K562 (cell line): ENCODE data around the gene PPEF2. TPM values are rescaled to one million over a fixed set of nuclear protein-coding genes. Genes with fewer than 3 reads are reported as not detected.
A peak's percentile ranks its signal among the peaks of the same experiment; 100 is the strongest.

Source experiments
- ATAC-seq: fragments of 200-7000 bp; cut with Tn5 transposase; 3 replicates; pipeline ENCODE4 v1.9.1; 2020; ENCODE audit warnings: moderate library complexity
- BruUV-seq: library from RNA; stranded (reverse); fragments of 400-500 nt; replicated peaks from 2 replicates; lab custom pipeline; 2021; lab: Mats Ljungman, UMichigan
- CTCF ChIA-PET: fragments of 300-600 bp; formaldehyde crosslinking; extraction: SDS; loops from one replicate; lab custom pipeline; 2021; ENCODE audit warnings: low intra/inter-chr PET ratio; lab: Yijun Ruan, JAX
- POLR2A ChIA-PET: fragments of 300-600, 350-650 bp; sonication (Branson Sonifier 250); formaldehyde crosslinking; extraction: SDS; loops from one replicate; lab custom pipeline; 2021; ENCODE audit warnings: antibody characterized with exemption, inconsistent platforms; lab: Yijun Ruan, JAX
- DNase-seq, 4 experiments: peaks; one replicate each; pipeline versions ENCODE4 v3.0.0 to v3.0.0-alpha.2; 2011 to 2018; ENCODE audit warnings: low spot score in 3 of 4, mixed read lengths in 3 of 4; ENCODE audit errors: extremely low read depth in 1 of 4
- FAIRE-seq: peaks from 2 replicates; lab custom pipeline; 2011; peaks lifted over from hg19 to GRCh38; lab: Jason Lieb, UNC
- H2AFZ ChIP-seq: 2 replicates; pipeline ENCODE4 v1.6.0; 2011; ENCODE audit warnings: low read depth, low read length, control low read depth, inconsistent platforms
- H3K27ac ChIP-seq: fragments of 200-600 bp; 3 replicates; pipeline ENCODE4 v1.8.0; 2011; ENCODE audit warnings: low read depth, mild to moderate bottlenecking, control low read depth, inconsistent platforms, low read length, moderate library complexity, mixed read lengths; ENCODE audit errors: extremely low read depth
- H3K27me3 ChIP-seq, 2 experiments: fragments of 300-600 bp in 1 of 2; 2 replicates in 1 of 2; 3 replicates in 1 of 2; pipeline versions ENCODE4 v1.6.0 to v1.8.0; 2011; ENCODE audit warnings: inconsistent platforms in 2 of 2, low read length in 2 of 2, mild to moderate bottlenecking in 1 of 2, mixed read lengths in 1 of 2, moderate library complexity in 1 of 2; ENCODE audit not compliant: control insufficient read depth in 2 of 2, insufficient read depth in 2 of 2
- H3K36me3 ChIP-seq: fragments of 300-600 bp; 3 replicates; pipeline ENCODE4 v1.8.0; 2011; ENCODE audit warnings: mild to moderate bottlenecking, low read length, inconsistent platforms; ENCODE audit not compliant: control insufficient read depth, insufficient read depth
- H3K4me1 ChIP-seq, 2 experiments: fragments of 200-600 bp in 1 of 2; replicated peaks in 1 of 2; 2 replicates in 1 of 2; 3 replicates in 1 of 2; pipeline versions ENCODE4 v1.5.1 to v1.8.0; 2011; ENCODE audit warnings: inconsistent platforms in 2 of 2, low read length in 2 of 2, mild to moderate bottlenecking in 1 of 2, mixed read lengths in 1 of 2, moderate library complexity in 1 of 2; ENCODE audit not compliant: control insufficient read depth in 2 of 2, insufficient read depth in 2 of 2
- H3K4me2 ChIP-seq: 2 replicates; pipeline ENCODE4 v1.6.1; 2011; ENCODE audit warnings: low read length, control low read depth, inconsistent platforms, mixed read lengths; ENCODE audit not compliant: insufficient read depth
- H3K4me3 ChIP-seq: fragments of 200-600 bp; sonication (generic), shearing (Covaris generic); 2 replicates; pipeline ENCODE4 v1.5.1; 2016; ENCODE audit warnings: control low read depth, inconsistent platforms
- H3K79me2 ChIP-seq: fragments of 200-600 bp; 3 replicates; pipeline ENCODE4 v1.8.0; 2011; ENCODE audit warnings: low read length, inconsistent platforms; ENCODE audit not compliant: control insufficient read depth, insufficient read depth
- H3K9ac ChIP-seq, 2 experiments: 2 replicates each; pipeline versions ENCODE4 v1.6.0 to v1.6.1; 2011; ENCODE audit warnings: low read depth in 2 of 2, low read length in 2 of 2, control low read depth in 1 of 2, inconsistent platforms in 1 of 2, mild to moderate bottlenecking in 1 of 2, mixed read lengths in 1 of 2; ENCODE audit not compliant: insufficient read depth in 1 of 2
- H3K9me1 ChIP-seq: one replicate; pipeline ENCODE4 v1.6.0; 2011; ENCODE audit warnings: inconsistent platforms, mild to moderate bottlenecking, low read length, moderate library complexity; ENCODE audit not compliant: control insufficient read depth, insufficient read depth
- H3K9me3 ChIP-seq: replicated peaks from 2 replicates; pipeline ENCODE4 v1.5.1; 2011; ENCODE audit warnings: low read depth, low read length, inconsistent platforms; ENCODE audit not compliant: control insufficient read depth, insufficient read depth
- H4K20me1 ChIP-seq: replicated peaks from 2 replicates; pipeline ENCODE4 v1.6.1; 2011; ENCODE audit warnings: low read length, inconsistent platforms, mixed read lengths; ENCODE audit not compliant: control insufficient read depth, insufficient read depth
- CBX1 ChIP-seq: sonication (generic); IDR thresholded peaks from 2 replicates; pipeline ENCODE4 v1.6.1; 2016; ENCODE audit warnings: antibody characterized with exemption, low read depth, mild to moderate bottlenecking
- JUND ChIP-seq, 2 experiments: IDR thresholded peaks; 2 replicates in 1 of 2; 3 replicates in 1 of 2; pipeline ENCODE4 v1.6.1; 2011; ENCODE audit warnings: borderline replicate concordance in 2 of 2, low read depth in 2 of 2, low read length in 2 of 2, improper control_type of control experiment in 1 of 2, missing biosample characterization in 1 of 2, missing genetic modification characterization in 1 of 2, missing genetic modification reagents in 1 of 2
- KAT2B ChIP-seq: IDR thresholded peaks from one replicate; pipeline ENCODE4 v1.6.1; 2012; ENCODE audit warnings: low read depth, mild to moderate bottlenecking, control low read depth, inconsistent platforms, low read length, moderate library complexity
- KLF6 ChIP-seq: fragments of 250-450 bp; sonication (Bioruptor Pico); IDR thresholded peaks from 2 replicates; pipeline ENCODE4 v1.4.0; 2020; ENCODE audit warnings: mild to moderate bottlenecking, moderate library complexity, borderline replicate concordance
- LARP7 ChIP-seq: fragments of 450-650 bp; IDR thresholded peaks from 2 replicates; pipeline ENCODE4 v1.6.1; 2016
- RFX1 ChIP-seq: fragments of 450-650 bp; IDR thresholded peaks from 2 replicates; pipeline ENCODE4 v1.6.1; 2016; ENCODE audit warnings: mild to moderate bottlenecking, moderate library complexity
- TCFL5 ChIP-seq: fragments of 250-450 bp; sonication (Bioruptor Pico); conservative IDR thresholded peaks from 2 replicates; pipeline ENCODE4 v1.6.1; 2021; ENCODE audit warnings: mild to moderate bottlenecking, moderate library complexity, matching md5 sums
- ZBTB43 ChIP-seq: sonication (generic); formaldehyde crosslinking; IDR thresholded peaks from 2 replicates; pipeline ENCODE4 v1.8.0; 2023; ENCODE audit warnings: mild to moderate bottlenecking, missing genetic modification reagents
- ZC3H4 ChIP-seq: sonication (generic); formaldehyde crosslinking; IDR thresholded peaks from 2 replicates; pipeline ENCODE4 v1.9.0; 2021; ENCODE audit warnings: missing genetic modification reagents, borderline replicate concordance
- WGBS: fragments of 100-300 bp; shearing (Covaris generic); methylation state at CpG from one replicate; pipeline ENCODE4 v1.1.6; 2016; ENCODE audit warnings: low coverage, mixed read lengths; ENCODE audit not compliant: insufficient coverage; ENCODE audit errors: missing lambda C conversion rate; 5-methylcytosine and 5-hydroxymethylcytosine counted together
- in situ Hi-C: fragments of 300-500 bp; cut with MboI; formaldehyde crosslinking; loops from 4 replicates; pipeline ENCODE4 v1.15.0; 2018; ENCODE audit warnings: inconsistent platforms, mixed read lengths
- intact Hi-C: fragments of 100-400 bp; cut with micrococcal nuclease; formaldehyde crosslinking; loops from 2 replicates; pipeline ENCODE4 v1.14.2; 2022
- polyA plus RNA-seq, 8 experiments: library from polyadenylated mRNA; depleted of rRNA in 4 of 8; stranded (reverse) in 5 of 8; unstranded in 3 of 8; fragments of >200 nt; fragmentation: Nextera tagmentation in 2 of 8; fragmentation: Illumina TruSeq in 1 of 8; extraction: Ambion mirVana in 2 of 8; extraction: Trizol in 1 of 8; gene quantifications; 2 replicates each; pipeline versions ENCODE4 v1.2.1 to v1.2.3, GENCODE V29; 2011 to 2014; ENCODE audit warnings: inconsistent platforms in 1 of 8, missing spikeins in 1 of 8
- total RNA-seq, 7 experiments: library from RNA; depleted of rRNA in 6 of 7; stranded (reverse); fragments of >200 nt in 6 of 7; fragmentation: Illumina TruSeq in 2 of 7; extraction: Trizol in 2 of 7; gene quantifications; 2 replicates each; pipeline versions ENCODE4 v1.2.1 to v1.2.3, GENCODE V29; 2011 to 2021; ENCODE audit warnings: low replicate concordance in 1 of 7
- TF ChIP-seq, protein P1 (sequence below): sonication (generic); formaldehyde crosslinking; IDR thresholded peaks from 2 replicates; pipeline ENCODE4 v1.8.1; 2023; ENCODE audit warnings: mild to moderate bottlenecking, missing genetic modification reagents, moderate library complexity
- TF ChIP-seq, protein P2 (sequence below): sonication (generic); formaldehyde crosslinking; IDR thresholded peaks from 2 replicates; pipeline ENCODE4 v1.8.1; 2022; ENCODE audit warnings: missing genetic modification reagents

The PPEF2 gene
- total and polyA plus RNA-seq, 9 of the 15 experiments (the other 6 are each of a cell fraction or from before 2014, with no cell fraction given): not detected

DNA sequence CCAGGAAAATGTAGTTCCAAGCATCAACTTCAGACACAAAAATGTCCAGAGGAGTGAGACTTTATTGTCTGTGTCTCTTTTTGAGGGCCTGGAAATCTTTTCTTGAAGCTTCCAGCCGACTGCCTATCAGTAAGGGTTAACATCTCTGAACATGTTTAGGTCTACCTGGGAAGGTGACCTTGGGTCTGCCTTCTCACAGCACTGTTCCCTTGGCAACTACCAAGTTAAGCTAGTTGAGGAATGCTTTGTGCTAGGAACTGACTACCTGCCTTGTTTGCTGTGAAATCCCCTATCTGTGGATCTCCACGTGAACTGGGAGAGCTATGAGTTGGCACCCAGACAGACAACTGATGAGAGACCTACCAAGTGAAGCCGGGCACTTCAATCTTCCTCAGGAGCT, 81.6 kb downstream of the PPEF2 start:
- H3K9me1 ChIP-seq: peaks cover 3% of the 10 kb centered on the region
- intact Hi-C loops: no loop called here
- no peaks in the 10 kb centered on the region for H3K79me2 ChIP-seq
- no peaks in the 10 kb centered on the region for H3K9me3 ChIP-seq
- in situ Hi-C loops: no loop called here
- no peak overlapping the region for H3K9ac ChIP-seq
- no peaks in the 10 kb centered on the region for H4K20me1 ChIP-seq
- no peak overlapping the region for H3K4me3 ChIP-seq
- peak; percentile 22; the same call in 1 of the 2 replicates for TF ChIP-seq RFX1
- TF ChIP-seq, protein P1, sequence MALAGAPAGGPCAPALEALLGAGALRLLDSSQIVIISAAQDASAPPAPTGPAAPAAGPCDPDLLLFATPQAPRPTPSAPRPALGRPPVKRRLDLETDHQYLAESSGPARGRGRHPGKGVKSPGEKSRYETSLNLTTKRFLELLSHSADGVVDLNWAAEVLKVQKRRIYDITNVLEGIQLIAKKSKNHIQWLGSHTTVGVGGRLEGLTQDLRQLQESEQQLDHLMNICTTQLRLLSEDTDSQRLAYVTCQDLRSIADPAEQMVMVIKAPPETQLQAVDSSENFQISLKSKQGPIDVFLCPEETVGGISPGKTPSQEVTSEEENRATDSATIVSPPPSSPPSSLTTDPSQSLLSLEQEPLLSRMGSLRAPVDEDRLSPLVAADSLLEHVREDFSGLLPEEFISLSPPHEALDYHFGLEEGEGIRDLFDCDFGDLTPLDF (CRISPR knock-in tag): no peak
- no peaks in the 10 kb centered on the region for H3K4me1 ChIP-seq
- peak overlapping the region; percentile 76; the same call in 1 of the 2 replicates for H2AFZ ChIP-seq
- H3K27ac ChIP-seq: no peak overlapping the region
- POLR2A ChIA-PET: no interaction called here
- BruUV-seq: no TSS peak
- no peak for DNase-seq
- ATAC-seq: no peak
- H3K4me2 ChIP-seq: no peak overlapping the region
- H3K36me3 ChIP-seq: no peaks in the 10 kb centered on the region; the same call in 2 of the 3 replicates
- no peak for FAIRE-seq
- CTCF ChIA-PET: no interaction called here
- WGBS: 17% methylated on average over 3 of the region's 3 CpGs
- no peaks in the 10 kb centered on the region for H3K27me3 ChIP-seq

- peaks cover 2% of the 10 kb centered on the region for H3K9me1 ChIP-seq
- intact Hi-C loops: no loop called here
- POLR2A ChIA-PET: no interaction called here
- H3K36me3 ChIP-seq: peaks cover 2% of the 10 kb centered on the region; the same call in 1 of the 3 replicates
- H3K4me3 ChIP-seq: no peak overlapping the region
- no TSS peak for BruUV-seq
- H3K4me1 ChIP-seq: no peaks in the 10 kb centered on the region
- no peak overlapping the region for H3K4me2 ChIP-seq
- H3K27me3 ChIP-seq: no peaks in the 10 kb centered on the region
- 13% methylated on average over 2 of the region's 2 CpGs for WGBS
- no peak overlapping the region for H3K9ac ChIP-seq
- TF ChIP-seq JUND (IDR thresholded peaks at IDR 0.05; ENCODE audit: borderline replicate concordance, low read depth, low read length): no peak
- TF ChIP-seq JUND (tag; IDR thresholded peaks at IDR 0.05; ENCODE audit: borderline replicate concordance, low read depth, low read length): no peak
- no peak for TF ChIP-seq LARP7
- no peak for TF ChIP-seq TCFL5 (CRISPR knock-in tag)
- TF ChIP-seq, protein P2, sequence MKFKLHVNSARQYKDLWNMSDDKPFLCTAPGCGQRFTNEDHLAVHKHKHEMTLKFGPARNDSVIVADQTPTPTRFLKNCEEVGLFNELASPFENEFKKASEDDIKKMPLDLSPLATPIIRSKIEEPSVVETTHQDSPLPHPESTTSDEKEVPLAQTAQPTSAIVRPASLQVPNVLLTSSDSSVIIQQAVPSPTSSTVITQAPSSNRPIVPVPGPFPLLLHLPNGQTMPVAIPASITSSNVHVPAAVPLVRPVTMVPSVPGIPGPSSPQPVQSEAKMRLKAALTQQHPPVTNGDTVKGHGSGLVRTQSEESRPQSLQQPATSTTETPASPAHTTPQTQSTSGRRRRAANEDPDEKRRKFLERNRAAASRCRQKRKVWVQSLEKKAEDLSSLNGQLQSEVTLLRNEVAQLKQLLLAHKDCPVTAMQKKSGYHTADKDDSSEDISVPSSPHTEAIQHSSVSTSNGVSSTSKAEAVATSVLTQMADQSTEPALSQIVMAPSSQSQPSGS (CRISPR knock-in tag): no peak
- no peak for TF ChIP-seq CBX1
- TF ChIP-seq ZBTB43 (CRISPR knock-in tag): no peak
- no peak for TF ChIP-seq KAT2B
- no peak for TF ChIP-seq KLF6 (CRISPR knock-in tag)
- no peak for TF ChIP-seq ZC3H4 (CRISPR knock-in tag)
- TF ChIP-seq, all 486 proteins: peak for 0
- DNase-seq (no peak), ATAC-seq (no peak), FAIRE-seq (no peak)
- in situ Hi-C loops: no loop called here
- no peak overlapping the region for H3K27ac ChIP-seq
- H4K20me1 ChIP-seq: no peaks in the 10 kb centered on the region
- CTCF ChIA-PET: no interaction called here
- H3K9me3 ChIP-seq: no peaks in the 10 kb centered on the region
- H3K79me2 ChIP-seq: no peaks in the 10 kb centered on the region
- no peak overlapping the region for H2AFZ ChIP-seq
These were observed 82.1 kb downstream of the PPEF2 start for GRCh38 chr4:75820197-75820596.
